ENCODE measurements around the gene KCNMB2.

Gene KCNMB2

GRCh38 chr3:178593786-178594185, 57.5 kb downstream of the KCNMB2 start:
- POLR2A ChIA-PET: no interaction called here
- TF ChIP-seq ARNT (IDR thresholded peaks at IDR 0.05) (no peak), FOXA1 (IDR thresholded peaks at IDR 0.05) (no peak), FOXM1 (IDR thresholded peaks at IDR 0.05; ENCODE audit: borderline replicate concordance) (no peak), CTBP1 (IDR thresholded peaks at IDR 0.05; ENCODE audit: borderline replicate concordance) (no peak), L3MBTL2 (conservative IDR thresholded peaks at IDR 0.05) (no peak), LEF1 (IDR thresholded peaks at IDR 0.05; ENCODE audit: borderline replicate concordance) (no peak), HDGF (IDR thresholded peaks at IDR 0.05; ENCODE audit: borderline replicate concordance) (no peak), ZNF384 (IDR thresholded peaks at IDR 0.05) (no peak), NFRKB (IDR thresholded peaks at IDR 0.05) (no peak), SUZ12 (IDR thresholded peaks at IDR 0.05) (no peak), BHLHE40 (IDR thresholded peaks at IDR 0.05; ENCODE audit: borderline replicate concordance) (no peak), PKNOX1 (IDR thresholded peaks at IDR 0.05) (no peak), ELF4 (IDR thresholded peaks at IDR 0.05) (no peak)
- DNase-seq (ENCODE audit: extremely low spot score): no peak
- CTCF ChIA-PET: no interaction called here

DNA sequence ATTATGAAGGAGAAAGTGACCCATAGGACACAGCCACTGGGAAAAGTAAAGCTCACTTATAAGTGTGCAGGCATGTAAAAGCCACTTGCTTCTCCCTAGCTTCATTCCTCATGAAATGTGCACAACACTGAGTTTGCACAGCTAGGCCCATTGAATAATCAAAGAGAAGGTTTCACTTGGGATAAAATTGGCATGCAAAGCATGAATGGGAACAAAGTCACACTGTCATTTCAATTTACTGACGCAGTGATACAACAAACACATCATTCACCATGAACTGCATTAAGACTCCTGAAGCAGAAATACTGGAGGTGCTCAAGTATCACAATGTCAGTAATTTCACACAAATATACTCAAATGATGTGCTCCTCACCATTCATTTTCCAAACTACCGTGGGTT, 61.1 kb downstream of the KCNMB2 start:
- CTCF ChIA-PET: no interaction called here
- DNase-seq (ENCODE audit: extremely low spot score): no peak
- POLR2A ChIA-PET: no interaction called here
- TF ChIP-seq NFRKB (IDR thresholded peaks at IDR 0.05) (no peak), SUZ12 (IDR thresholded peaks at IDR 0.05) (no peak), L3MBTL2 (conservative IDR thresholded peaks at IDR 0.05) (no peak), ZNF384 (IDR thresholded peaks at IDR 0.05) (no peak), FOXM1 (IDR thresholded peaks at IDR 0.05; ENCODE audit: borderline replicate concordance) (no peak), CTBP1 (IDR thresholded peaks at IDR 0.05; ENCODE audit: borderline replicate concordance) (no peak), ARNT (IDR thresholded peaks at IDR 0.05) (no peak), ELF4 (IDR thresholded peaks at IDR 0.05) (no peak)

DNA sequence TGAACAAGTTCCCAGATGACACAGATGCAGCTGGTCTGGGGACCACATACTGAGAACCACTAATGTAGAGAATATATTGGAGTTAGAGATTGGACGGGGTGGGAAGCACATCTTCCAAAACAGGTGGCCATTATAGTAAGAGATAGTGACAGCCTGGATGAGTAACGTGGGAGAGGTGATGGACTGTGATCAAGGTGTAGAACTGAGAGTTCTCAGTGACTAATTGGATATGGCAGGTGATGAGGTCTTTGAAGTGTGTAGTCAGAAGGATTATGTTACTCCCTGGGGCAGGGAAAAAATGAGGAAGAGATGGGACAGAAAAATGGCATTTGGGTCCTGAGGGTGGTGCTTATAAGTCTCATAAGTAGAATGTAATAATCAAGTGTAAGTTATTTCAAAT, 66.6 kb downstream of the KCNMB2 start:
- POLR2A ChIA-PET: no interaction called here
- CTCF ChIA-PET: no interaction called here
- no peak for DNase-seq (ENCODE audit: extremely low spot score)
- TF ChIP-seq LEF1 (IDR thresholded peaks at IDR 0.05; ENCODE audit: borderline replicate concordance) (no peak), ZNF384 (IDR thresholded peaks at IDR 0.05) (no peak), TARDBP (IDR thresholded peaks at IDR 0.05) (no peak), L3MBTL2 (conservative IDR thresholded peaks at IDR 0.05) (no peak), ELF4 (IDR thresholded peaks at IDR 0.05) (no peak), SUZ12 (IDR thresholded peaks at IDR 0.05) (no peak), PKNOX1 (IDR thresholded peaks at IDR 0.05) (no peak), FOXA1 (IDR thresholded peaks at IDR 0.05) (no peak), HDGF (IDR thresholded peaks at IDR 0.05; ENCODE audit: borderline replicate concordance) (no peak), FOXK2 (IDR thresholded peaks at IDR 0.05) (no peak), FOXM1 (IDR thresholded peaks at IDR 0.05; ENCODE audit: borderline replicate concordance) (no peak), ARNT (IDR thresholded peaks at IDR 0.05) (no peak), NFRKB (IDR thresholded peaks at IDR 0.05) (no peak), CTBP1 (IDR thresholded peaks at IDR 0.05; ENCODE audit: borderline replicate concordance) (no peak), BHLHE40 (IDR thresholded peaks at IDR 0.05; ENCODE audit: borderline replicate concordance) (no peak), SP1 (IDR thresholded peaks at IDR 0.05) (no peak)

DNA sequence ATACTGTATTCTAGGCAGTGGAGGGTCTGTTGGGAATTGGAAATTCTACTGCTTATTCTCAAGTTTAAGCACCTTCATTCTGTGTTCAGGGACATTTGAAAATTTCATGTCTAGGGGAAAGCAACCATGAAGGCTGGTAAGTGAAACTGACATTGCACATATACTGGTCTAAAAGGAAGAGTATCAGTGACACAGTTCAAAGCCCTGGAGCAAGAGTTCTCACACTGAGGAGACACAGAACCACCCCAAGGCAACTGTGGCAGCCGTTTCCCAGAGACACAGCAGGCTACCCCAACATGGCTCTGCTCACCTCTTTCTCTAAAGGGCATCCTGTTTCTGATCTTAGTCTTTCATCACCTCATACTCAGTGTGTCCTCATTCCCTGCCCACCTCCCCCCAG, 67.5 kb downstream of the KCNMB2 start:
- POLR2A ChIA-PET: no interaction called here
- CTCF ChIA-PET: no interaction called here
- TF ChIP-seq L3MBTL2 (conservative IDR thresholded peaks at IDR 0.05) (no peak), ZNF384 (IDR thresholded peaks at IDR 0.05) (no peak), FOXA1 (IDR thresholded peaks at IDR 0.05) (no peak), PKNOX1 (IDR thresholded peaks at IDR 0.05) (no peak), ELF4 (IDR thresholded peaks at IDR 0.05) (no peak), BHLHE40 (IDR thresholded peaks at IDR 0.05; ENCODE audit: borderline replicate concordance) (no peak), NFRKB (IDR thresholded peaks at IDR 0.05) (no peak), ARNT (IDR thresholded peaks at IDR 0.05) (no peak), TARDBP (IDR thresholded peaks at IDR 0.05) (no peak), FOXM1 (IDR thresholded peaks at IDR 0.05; ENCODE audit: borderline replicate concordance) (no peak), SUZ12 (IDR thresholded peaks at IDR 0.05) (no peak), SP1 (IDR thresholded peaks at IDR 0.05) (no peak), FOXK2 (IDR thresholded peaks at IDR 0.05) (no peak), HDGF (IDR thresholded peaks at IDR 0.05; ENCODE audit: borderline replicate concordance) (no peak)
- no peak for DNase-seq (ENCODE audit: extremely low spot score)

DNA sequence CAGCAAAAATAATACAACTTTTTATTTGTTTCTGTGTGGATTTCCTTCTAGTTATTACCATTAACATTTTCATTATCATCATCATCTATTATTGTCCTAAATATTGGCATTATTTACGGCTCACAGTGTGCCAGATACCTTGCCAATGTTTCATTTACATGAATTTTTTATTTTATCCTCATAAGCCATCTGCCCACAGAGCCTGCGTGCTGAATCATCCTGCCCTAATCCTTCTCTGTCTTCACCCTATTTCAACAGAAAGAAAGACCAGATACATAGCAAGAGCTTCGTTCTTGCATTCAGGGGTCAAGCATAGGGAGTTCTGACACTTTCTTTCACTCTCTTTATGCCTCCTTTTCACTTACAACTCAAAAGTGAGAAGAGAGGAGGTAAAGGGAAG, 82.0 kb downstream of the KCNMB2 start:
- no peak for TF ChIP-seq NFRKB (IDR thresholded peaks at IDR 0.05)
- TF ChIP-seq TARDBP (IDR thresholded peaks at IDR 0.05): no peak
- no peak for TF ChIP-seq FOXM1 (IDR thresholded peaks at IDR 0.05; ENCODE audit: borderline replicate concordance)
- TF ChIP-seq FOXA1 (IDR thresholded peaks at IDR 0.05): no peak
- no peak for TF ChIP-seq ZNF384 (IDR thresholded peaks at IDR 0.05)
- no peak for TF ChIP-seq SUZ12 (IDR thresholded peaks at IDR 0.05)
- no peak for TF ChIP-seq HDGF (IDR thresholded peaks at IDR 0.05; ENCODE audit: borderline replicate concordance)
- no peak for TF ChIP-seq BHLHE40 (IDR thresholded peaks at IDR 0.05; ENCODE audit: borderline replicate concordance)
- no peak for TF ChIP-seq FOXK2 (IDR thresholded peaks at IDR 0.05)
- no peak for TF ChIP-seq PKNOX1 (IDR thresholded peaks at IDR 0.05)
- TF ChIP-seq ELF4 (IDR thresholded peaks at IDR 0.05): no peak
- no peak for TF ChIP-seq CTBP1 (IDR thresholded peaks at IDR 0.05; ENCODE audit: borderline replicate concordance)
- TF ChIP-seq SP1 (IDR thresholded peaks at IDR 0.05): no peak
- TF ChIP-seq L3MBTL2 (conservative IDR thresholded peaks at IDR 0.05): no peak
- TF ChIP-seq LEF1 (IDR thresholded peaks at IDR 0.05; ENCODE audit: borderline replicate concordance): no peak
- no peak for TF ChIP-seq ARNT (IDR thresholded peaks at IDR 0.05)
- CTCF ChIA-PET: no interaction called here
- DNase-seq (ENCODE audit: extremely low spot score): no peak
- POLR2A ChIA-PET: no interaction called here

All from HEK293T (cell line).